HG03571 (cell line): Measurements from ENCODE around the gene ACER3.
"Not testable (repeated sequence)": the region's sequence is repeated elsewhere in the genome, so short reads cannot be mapped to it uniquely, and the experiment has no call there.

ENCODE experiments used
- ATAC-seq: cut with Tn5 transposase; IDR thresholded peaks from one replicate; pipeline ENCODE4 v1.9.1; 2021; ENCODE audit not compliant: unreplicated experiment

ACER3 gene

GRCh38 chr11:77035039-77035438, 174.3 kb downstream of the ACER3 start:
- ATAC-seq: no peak

GRCh38 chr11:77035580-77035979, 174.9 kb downstream of the ACER3 start:
- no peak for ATAC-seq

GRCh38 chr11:77036398-77036797, 175.7 kb downstream of the ACER3 start:
- ATAC-seq: no peak

GRCh38 chr11:77037057-77037456, 176.3 kb downstream of the ACER3 start:
- ATAC-seq: no peak

GRCh38 chr11:77038029-77038824, 177.5 kb downstream of the ACER3 start:
- no peak for ATAC-seq

- no peak for ATAC-seq
These were observed 178.2 kb downstream of the ACER3 start for GRCh38 chr11:77038825-77039326.

GRCh38 chr11:77039491-77040400, 179.0 kb downstream of the ACER3 start:
- no peak for ATAC-seq

- ATAC-seq: no peak
These were observed 179.7 kb downstream of the ACER3 start for GRCh38 chr11:77040401-77040777.

GRCh38 chr11:77040889-77041288, 180.2 kb downstream of the ACER3 start:
- no peak for ATAC-seq

- no peak for ATAC-seq
These were observed 181.5 kb downstream of the ACER3 start for GRCh38 chr11:77042111-77042726.

GRCh38 chr11:77044356-77044755, 183.6 kb downstream of the ACER3 start:
- no peak for ATAC-seq

- no peak for ATAC-seq
These were observed 184.2 kb downstream of the ACER3 start for GRCh38 chr11:77044886-77045285.

- no peak for ATAC-seq
These were observed 185.4 kb downstream of the ACER3 start for GRCh38 chr11:77046060-77046501.

GRCh38 chr11:77047007-77047927, 186.5 kb downstream of the ACER3 start:
- ATAC-seq: peak; percentile 77

GRCh38 chr11:77047928-77048446, 187.3 kb downstream of the ACER3 start:
- ATAC-seq: not testable (repeated sequence)

- no peak for ATAC-seq
These were observed 188.3 kb downstream of the ACER3 start for GRCh38 chr11:77049026-77049425.

- no peak for ATAC-seq
These were observed 190.8 kb downstream of the ACER3 start for GRCh38 chr11:77051511-77051910.

- no peak for ATAC-seq
These were observed 191.8 kb downstream of the ACER3 start for GRCh38 chr11:77052518-77052917.

- no peak for ATAC-seq
These were observed 192.7 kb downstream of the ACER3 start for GRCh38 chr11:77053217-77054015.
